HG03103 (cell line): ENCODE data around the gene CREG2.

Experiments used
- ATAC-seq: cut with Tn5 transposase; IDR thresholded peaks from one replicate; pipeline ENCODE4 v1.9.1; 2021; ENCODE audit warnings: low read depth; ENCODE audit not compliant: unreplicated experiment

CREG2 gene

DNA sequence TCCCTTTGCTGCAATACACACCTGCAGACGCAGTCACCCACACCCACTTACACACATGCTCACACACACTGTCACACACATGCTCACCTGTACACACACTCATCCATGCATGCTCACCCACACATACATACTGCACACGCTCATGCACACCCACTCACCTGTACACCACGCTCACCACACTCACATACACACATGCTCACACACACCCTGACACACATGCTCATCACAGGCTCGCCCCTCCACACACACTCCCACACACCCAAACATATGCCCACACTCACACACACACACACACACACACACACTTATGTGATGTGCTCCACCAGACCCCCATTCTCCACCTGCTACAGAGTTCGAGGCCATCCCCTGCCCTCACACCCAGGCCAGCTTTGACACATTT, 22.8 kb upstream of the CREG2 start:
- ATAC-seq: no peak

DNA sequence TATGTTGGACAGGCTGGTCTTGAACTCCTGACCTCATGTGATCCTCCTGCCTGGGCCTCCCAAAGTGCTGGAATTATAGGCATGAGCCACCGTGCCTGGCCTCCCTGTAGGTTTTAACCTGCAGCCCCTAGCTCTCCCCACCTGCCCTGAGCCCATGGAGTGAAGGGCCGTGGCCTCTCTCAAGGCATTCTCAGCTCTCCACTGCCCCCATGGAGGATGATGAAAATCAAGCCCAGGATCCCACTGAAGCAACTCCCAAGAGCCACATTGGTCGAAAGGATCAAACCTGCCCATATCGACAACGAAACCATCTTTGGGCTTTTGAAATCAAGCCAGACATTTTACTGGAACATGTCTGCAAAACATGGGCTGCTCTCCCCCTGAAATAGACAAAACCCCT, 22.4 kb upstream of the CREG2 start:
- ATAC-seq: no peak

DNA sequence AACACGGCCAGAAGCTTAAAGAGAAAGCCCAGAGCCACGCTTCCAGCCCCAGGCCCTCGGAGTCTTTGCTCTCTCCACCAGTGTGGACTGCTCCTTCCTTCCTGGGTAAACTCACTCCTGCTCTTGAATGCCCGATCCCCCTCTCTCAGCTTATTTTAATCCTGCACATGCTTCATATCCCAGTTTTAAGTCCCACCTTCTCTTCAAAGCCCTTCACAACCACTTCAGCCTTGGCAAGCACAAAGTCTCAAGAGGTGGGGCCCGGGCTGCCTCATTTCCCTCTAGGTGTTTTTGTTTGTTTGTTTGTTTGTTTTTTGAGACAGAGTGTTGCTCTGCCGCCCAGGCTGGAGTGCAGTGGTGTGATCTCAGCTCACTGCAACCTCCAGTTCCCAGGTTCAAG, 21.6 kb upstream of the CREG2 start:
- ATAC-seq: no peak

DNA sequence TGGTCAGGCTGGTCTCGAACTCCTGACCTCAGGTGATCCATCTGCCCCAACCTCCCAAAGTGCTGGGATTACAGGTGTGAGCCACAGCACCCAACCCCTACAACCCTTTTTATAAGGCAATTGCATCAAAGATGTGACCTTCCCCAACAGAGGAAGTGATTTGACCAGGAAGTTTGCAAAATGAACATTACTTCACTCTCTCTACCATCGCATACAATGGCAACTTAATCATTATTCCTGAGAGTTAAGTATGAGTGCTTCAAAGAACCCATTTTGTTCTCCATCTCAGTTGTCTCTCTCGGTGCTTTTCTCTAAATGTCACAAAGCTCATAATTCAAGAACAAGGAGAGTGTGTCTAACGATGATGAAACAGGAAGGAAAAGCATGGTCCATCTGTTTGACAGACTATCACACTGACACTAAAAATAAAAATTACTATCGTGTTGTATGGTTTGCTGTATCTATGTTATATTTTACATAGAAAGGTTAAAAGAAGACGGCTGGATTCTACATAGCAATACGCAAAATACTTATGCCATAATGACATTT, 18.1 kb upstream of the CREG2 start:
- ATAC-seq: no peak

DNA sequence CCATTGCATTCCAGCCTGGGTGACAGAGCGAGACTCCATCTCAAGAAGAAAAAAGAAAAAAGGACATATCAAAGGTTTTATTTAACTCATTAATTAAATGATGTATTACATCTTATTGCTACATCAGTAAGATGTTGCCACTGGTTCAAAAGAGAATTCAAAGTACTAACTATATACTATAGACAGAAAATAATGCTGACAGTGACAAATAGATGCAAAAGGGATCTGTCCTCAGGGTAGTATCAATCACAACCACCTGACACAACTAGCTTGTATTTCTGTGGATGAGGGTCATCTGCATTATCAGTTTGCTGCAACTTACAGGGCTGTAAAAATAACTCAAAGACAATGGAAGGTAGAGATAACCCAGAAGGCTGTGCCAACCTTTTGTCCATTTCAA, 16.4 kb upstream of the CREG2 start:
- no peak for ATAC-seq

DNA sequence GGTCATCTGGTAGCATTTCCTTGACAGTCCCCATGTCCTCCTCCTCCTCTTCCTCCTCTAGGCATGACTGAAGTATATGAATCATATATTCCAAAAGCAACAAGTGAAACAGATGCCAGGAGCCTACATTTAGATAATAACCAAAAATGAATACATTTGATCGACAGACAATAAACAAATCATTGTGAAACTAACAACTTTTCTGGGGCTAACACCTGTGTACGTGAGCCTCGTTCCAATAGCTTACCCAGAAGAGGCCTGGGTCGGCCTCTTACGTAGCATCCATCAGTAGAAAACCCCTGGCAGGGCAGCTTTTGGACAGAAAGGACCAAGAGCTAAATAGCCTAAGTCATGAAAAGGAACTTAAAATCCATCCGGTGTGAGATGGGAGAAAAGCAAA, 15.3 kb upstream of the CREG2 start:
- no peak for ATAC-seq

DNA sequence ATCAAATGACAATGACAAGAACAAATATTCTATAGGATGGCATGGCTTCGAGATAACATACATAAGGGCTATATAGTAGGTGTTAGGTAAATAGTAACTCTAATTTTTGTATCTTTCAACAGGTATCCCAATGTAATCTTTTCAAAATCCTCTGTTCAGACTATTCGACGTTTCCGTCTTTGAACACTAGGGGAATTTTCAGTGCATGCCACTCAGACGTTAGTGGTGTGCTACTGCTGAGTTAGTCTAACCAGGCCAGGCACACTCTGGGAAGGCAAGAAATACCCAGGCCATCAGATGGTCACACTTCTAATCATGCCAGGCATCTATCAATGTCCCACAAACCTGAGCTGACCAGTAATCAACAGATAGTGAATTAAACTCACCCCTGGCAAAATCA, 14.6 kb upstream of the CREG2 start:
- no peak for ATAC-seq

DNA sequence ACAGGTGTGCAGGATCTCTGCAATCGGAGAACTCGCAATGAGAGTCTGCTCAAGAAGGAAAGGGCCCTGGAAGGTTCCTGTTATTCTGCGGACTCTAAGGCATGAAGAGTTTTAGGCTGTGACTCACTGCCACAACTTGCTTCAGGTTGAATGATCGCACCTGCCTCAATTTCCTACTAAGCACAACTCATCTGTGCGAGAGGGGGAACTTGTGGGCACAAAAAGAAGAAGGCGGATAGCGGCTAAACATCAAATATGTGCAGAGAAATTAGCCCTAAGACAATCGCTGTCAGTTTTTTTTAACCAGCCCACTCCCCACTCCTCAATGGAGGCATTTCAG, 14.0 kb upstream of the CREG2 start:
- ATAC-seq: no peak

DNA sequence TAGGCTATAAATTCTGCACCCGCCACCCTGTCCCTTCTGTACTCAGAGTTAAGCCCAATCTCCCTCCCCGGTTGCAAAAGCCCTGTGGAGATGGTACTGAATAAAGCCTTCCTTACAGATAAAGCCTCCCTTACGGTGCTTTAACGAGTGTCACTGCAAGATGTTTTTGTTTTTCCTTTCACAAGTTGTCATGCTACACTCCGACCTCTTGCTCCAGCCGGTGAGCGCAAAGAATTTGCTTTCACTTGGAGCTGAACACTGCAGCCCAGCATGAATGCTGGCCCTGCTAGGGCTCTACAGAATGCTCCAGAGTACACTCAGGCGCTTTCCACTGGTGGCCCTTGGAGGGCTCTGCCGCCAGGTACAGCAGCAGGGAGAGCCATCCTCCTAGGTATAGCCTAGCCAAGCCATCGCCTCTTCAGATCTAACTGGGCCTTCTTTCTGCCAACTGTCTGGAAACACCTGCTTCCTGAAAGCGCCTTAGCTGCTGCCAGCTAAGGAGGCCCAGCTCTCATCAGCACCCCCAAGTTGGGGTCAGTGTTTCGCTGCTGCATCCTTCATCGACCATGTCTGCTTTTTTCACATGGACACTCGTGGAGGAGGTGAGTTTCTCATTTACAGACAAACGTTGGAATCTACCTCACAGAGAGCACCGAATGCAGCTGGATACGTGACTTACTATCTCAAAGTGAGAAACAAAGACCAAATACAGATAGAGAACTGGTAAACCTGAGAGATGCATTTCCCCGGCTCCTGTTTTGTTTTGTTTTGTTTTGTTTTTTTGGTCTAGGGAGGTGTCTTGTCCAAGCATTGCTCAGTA, 13.4 kb upstream of the CREG2 start:
- no peak for ATAC-seq

DNA sequence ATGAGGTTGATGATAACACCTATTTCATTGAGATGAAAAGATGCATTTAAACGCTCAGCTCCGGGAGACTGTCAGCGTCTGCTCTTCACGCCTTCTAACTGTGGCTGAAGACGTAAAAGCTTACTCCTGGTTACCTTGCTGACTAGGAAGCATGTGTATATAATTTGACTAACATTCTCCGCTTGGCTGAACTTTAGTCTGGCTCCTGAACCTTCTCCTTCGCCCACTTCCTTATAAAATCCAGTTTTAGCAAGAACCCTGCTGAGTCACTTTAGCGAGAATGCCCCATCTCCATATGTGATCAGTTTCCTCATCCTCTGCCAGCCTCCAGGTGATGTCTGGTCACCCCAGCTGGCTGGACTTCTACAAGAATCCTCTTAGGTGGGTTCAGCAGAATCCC, 12.7 kb upstream of the CREG2 start:
- no peak for ATAC-seq

DNA sequence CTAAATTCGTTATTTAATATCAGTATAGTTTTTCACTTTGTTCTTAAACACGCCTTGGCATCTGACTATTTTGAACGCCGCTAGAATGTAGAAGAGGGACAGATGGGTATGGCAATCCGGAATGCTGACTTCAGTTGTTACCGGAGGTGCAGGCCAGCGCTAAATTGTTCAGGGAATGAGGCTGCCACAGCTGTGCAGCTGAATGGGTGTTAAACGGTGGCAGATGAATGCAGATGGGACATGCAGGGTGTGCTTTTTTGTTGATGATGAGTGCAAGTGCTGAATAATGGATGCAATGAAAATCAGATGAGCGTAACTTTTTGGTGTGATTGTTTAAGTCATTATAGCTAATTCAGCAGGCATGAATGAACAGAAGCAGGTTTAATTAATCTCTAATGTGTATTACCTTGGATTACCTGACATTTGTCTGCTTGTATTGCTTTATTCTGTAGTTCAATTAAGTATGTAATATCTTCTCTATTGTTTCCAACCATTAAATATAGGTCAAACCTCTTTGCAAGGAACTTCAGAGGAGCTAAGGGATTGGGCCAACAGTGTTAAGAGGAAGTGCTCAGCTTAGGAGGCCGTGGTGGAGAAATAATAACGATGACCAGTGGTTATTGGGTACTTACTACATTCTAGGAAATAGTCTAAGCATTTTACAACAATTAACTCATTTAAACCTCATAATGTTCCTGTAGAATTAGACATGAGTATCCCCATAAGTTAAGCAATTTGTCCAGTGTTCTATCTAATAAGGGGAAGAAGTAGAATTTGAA, 11.9 kb upstream of the CREG2 start:
- no peak for ATAC-seq

DNA sequence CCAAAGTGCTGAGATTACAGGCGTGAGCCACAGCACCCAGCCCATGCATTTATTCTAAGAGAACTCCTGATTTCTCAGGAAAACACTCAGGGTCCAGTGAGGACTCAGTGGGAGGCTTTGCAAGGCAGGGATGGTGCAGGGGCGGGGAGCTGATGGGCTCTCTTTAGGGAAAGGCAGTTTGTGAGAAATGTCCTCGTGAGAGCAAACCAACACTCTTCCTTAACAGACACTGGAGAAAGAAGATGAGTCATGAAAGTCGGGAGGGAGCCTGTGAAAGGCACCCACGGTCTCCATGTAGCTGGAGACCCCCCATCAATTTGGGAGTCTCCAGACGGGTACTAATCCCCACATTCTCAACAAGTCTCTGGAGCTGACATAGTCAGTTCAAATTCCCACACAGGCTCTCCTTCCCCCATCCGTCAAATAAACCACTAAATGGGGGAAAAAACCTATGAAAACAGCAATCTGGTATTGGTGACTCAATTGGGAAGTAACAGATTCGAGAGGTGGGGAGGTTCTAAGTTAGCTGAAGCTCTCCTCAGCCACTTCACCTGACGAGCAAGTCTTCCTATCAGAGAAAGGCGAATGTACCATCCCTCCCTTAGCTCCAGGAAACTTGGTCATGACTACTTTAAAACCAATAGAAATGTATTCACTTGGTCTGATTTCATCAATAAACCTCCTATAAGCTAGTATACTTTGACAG, 11.0 kb upstream of the CREG2 start:
- ATAC-seq: no peak

DNA sequence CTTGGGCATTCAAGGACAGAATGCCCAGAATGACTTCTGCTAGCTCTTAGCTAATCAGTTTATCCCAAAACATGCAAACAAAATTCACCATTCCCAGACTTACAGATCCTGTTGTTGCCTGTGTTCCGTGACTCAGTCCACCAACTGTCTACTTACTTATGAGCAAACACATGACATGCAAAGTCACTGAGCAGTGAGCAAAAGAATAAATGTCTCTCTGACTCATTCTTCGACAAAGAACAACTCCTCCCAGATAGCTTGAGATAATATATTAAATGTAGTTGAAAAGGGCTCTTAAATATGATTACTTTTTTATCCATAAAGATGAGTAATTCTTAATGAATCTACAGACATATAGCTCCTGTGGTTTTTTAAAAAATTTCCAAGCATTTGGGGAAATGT, 9.0 kb upstream of the CREG2 start:
- no peak for ATAC-seq

DNA sequence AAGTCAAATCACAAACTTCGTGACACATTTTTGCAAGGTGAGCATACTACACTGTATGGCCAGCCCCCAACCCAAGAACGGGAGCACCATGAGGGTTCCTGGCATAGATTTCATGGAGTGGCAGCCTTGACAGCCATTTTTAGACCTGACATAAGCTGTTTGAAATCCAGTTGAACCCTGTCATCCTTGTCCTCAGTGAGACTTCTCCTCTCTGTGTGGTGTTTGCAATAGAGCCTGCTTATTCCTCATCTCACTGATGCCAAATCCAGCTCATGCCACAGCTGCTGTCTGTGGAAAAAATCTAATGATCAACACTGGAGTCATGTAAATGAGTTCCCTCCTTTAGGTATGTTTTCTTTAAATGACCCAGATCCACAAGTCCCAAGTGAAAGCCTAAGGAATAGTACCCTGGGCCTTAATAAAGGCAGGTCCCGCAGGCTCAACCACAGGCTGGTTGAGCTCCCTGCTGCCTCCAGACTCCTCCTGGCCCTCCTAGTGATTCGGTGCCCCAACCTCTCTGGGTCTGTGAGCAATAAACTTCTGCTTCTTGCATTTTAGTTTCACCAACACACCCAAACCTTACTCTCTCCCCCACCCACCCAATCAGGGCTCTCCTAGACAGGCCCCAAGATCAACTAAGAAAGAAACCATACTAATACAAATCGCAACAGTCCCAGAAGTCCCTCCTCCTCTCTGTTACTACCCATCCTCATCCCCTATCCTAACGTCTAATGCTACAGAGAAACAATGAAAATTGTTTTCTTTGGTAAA, 8.4 kb upstream of the CREG2 start:
- ATAC-seq: no peak

DNA sequence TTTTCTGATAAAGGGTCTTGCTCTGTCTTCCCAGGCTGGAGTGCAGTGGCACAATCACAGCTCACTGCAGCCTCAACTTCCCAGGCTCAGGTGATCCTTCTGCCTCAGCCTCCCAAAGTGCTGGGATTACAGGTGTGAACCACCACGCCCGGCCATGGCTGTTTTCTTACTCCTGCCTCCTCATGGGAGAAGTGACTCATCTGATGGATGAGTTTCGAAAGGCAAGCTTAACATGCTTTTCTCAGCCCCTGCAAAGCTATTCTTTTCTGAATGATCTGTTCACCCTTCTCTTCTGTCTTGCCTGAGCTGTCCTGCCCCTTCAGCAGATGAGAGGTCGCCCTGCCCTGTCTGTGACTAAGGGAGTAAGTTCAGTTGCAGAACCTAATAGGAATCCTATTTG, 929 bp upstream of the CREG2 start:
- no peak for ATAC-seq

DNA sequence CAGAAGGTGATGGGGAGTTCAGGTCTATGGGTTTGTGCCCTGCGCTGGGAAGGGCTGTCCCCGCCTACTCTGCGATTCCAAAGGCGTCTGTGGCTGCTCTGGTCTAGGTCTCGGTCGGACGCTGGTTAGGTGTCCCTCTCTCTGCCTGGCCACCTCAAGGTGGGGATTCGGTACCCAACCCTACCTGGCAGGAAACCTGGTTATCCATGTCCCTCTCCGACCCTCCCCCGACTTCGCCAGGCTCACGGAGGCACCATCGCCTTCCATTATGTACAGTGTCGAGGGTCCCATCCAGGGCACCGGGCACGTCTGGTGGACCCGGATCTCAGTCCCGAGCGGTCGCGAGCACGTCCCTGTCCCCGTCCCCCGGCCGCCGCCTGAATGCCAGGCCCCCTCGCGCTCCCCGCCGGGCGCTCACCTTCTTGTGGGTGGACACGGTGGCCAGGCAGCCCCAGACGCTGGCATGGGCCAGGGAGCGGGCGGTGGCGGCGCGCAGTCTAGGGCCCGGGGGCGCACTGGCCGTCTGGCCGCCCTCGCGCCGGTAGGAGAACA, 628 bp downstream of the CREG2 start:
- ATAC-seq: no peak

DNA sequence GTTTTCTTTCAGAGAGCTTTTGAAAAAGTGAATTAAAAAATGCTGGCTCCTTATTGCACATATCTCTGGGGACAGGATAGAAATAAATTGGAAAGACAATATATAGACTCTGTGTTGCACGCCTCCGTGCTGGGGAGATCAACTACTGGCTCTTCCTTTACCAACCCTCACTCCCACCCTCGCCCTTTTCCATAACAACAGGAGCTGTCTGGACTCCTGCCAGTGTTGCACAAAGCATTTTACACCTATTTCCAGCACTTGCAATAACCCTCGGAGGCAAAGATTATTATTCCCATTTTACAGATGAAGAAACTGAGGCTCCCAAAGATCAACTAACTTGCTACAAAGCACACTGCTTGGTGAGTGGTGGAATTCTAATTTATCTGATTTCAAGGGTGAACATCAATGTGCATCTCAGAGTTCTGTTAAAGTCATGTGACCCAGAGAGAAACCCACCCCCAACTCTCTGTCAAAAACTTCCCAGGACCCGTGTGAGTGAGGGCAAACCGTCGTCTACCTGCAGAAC, 4.2 kb downstream of the CREG2 start:
- no peak for ATAC-seq

DNA sequence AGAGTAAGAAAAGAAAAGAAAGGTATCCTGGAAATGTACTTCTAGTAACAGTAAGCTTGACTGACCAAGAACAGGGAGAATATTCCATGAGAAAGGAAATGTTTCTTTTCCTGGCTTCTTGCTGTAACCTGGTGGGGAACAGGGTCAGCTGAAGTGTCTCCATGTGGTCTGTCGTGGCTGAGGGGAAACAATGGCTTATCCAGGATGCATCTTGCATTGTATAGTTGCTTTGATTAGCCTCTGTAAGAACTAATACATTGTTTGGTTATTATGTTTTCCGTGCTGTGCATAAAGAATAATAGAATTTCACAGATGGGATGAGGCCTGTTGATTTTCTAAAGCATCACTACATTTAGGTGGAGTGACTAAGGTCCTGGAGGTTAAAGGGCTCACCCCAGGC, 4.9 kb downstream of the CREG2 start:
- no peak for ATAC-seq

DNA sequence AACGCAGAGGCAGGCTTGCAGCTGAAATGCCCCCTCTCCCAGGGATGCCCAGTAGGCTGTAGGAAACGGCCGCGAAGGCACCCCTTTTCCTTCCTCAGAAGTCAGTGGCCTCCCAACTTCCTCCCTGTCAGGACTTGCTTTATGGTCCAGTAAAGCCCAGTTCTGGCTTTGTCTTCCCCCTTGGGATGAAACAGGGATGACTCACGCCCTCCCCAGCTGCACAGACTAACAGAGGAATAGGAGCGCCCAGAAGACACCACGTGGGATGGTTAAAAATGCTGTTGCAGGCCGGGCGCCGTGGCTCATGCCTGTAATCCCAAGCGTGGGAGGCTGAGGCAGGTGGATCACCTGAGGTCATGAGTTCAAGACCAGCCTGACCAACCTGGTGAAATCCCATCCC, 6.9 kb downstream of the CREG2 start:
- no peak for ATAC-seq

DNA sequence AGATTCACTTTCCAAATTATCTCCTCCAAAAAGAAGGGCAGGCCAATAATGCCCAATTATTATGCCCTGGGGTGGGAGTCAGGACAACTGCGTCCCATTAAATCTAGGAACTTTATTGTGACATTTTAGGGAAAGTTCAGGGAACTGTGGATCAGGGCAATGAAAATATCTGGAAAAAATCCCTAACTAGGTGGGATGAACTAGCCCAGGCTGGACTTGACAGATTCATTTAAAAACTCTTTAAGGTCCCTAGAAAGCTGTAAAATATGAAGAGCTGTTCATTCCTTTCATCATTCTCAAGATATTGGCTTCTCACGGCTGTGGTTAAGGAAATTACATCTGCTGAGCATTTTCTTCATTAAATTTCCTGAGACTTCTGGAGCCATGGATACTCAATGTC, 8.2 kb downstream of the CREG2 start:
- ATAC-seq: no peak
